ENCODE data around the gene F8.
"Not testable (repeated sequence)": the region's sequence is repeated elsewhere in the genome, so short reads cannot be mapped to it uniquely, and the experiment has no call there.

Gene F8

DNA sequence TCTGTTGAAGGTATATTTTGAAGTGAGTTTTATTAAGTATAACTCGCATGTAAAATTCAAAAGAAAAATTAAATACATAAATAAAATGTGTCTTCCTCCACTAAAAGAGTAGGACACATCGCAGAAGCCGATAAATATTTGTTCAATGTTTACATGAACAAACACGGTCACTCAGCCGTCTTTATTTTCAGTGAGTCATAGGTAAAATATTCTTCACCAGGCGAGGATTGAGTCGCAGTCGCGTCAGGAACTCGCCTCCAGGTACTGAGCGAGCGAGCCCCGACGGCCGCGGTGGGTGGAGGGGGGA is 3.9 kb upstream of the F8 start:
- TF ChIP-seq, protein P1, sequence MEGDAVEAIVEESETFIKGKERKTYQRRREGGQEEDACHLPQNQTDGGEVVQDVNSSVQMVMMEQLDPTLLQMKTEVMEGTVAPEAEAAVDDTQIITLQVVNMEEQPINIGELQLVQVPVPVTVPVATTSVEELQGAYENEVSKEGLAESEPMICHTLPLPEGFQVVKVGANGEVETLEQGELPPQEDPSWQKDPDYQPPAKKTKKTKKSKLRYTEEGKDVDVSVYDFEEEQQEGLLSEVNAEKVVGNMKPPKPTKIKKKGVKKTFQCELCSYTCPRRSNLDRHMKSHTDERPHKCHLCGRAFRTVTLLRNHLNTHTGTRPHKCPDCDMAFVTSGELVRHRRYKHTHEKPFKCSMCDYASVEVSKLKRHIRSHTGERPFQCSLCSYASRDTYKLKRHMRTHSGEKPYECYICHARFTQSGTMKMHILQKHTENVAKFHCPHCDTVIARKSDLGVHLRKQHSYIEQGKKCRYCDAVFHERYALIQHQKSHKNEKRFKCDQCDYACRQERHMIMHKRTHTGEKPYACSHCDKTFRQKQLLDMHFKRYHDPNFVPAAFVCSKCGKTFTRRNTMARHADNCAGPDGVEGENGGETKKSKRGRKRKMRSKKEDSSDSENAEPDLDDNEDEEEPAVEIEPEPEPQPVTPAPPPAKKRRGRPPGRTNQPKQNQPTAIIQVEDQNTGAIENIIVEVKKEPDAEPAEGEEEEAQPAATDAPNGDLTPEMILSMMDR (IDR thresholded peaks at IDR 0.05; ENCODE audit: low read depth, low read length, missing control alignments) = no peak
- peak overlapping the region; percentile 47 for H3K4me3 ChIP-seq (ENCODE audit: low read depth, low read length)
- no peak for DNase-seq (ENCODE audit: low read depth)

DNA sequence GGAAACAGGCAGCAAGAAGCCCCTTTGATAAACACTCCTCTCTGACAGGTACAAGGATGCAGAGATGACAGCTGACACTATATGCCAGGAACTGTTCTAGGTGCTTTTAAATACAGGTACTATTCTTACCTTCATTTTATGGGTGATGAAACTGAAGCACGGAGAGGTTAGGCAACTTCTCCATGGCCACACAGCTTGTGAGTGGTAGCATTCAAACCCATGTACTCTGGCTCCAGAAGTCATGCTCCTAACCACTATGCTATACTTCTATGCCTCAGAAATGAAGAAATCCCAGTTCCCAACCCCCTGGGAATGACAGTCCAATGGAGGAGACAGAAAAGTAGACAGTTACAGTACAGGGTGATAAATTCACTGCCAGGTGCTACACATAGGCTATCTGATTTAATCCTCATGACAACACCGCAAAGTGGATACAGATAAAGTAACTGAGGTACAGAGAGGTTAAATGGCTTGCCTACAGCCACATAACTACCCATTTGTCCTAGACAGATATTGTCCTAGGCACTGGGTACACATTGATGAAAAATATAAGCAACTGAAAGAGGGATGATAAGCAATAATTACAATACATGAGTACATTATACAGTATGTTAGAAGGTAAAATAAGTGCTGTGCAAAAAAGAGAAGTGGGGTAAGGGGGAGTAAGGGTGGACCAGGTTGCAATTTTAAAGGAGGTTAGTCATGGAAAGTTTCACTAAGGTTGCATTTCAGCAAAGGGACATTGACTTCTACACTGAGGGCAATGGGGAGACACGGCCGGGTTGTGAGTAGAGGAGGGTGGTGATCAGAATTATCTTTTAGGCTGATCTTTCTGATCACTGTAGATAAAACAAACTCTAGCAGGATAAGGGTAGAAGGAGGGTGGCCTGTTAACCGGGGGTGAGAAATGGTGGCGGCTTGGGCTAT is 1.6 kb upstream of the F8 start:
- TF ChIP-seq, protein P1 (IDR thresholded peaks at IDR 0.05; ENCODE audit: low read depth, low read length, missing control alignments) = no peak
- no peak for DNase-seq (ENCODE audit: low read depth)
- no peak overlapping the region for H3K4me3 ChIP-seq (ENCODE audit: low read depth, low read length)

DNA sequence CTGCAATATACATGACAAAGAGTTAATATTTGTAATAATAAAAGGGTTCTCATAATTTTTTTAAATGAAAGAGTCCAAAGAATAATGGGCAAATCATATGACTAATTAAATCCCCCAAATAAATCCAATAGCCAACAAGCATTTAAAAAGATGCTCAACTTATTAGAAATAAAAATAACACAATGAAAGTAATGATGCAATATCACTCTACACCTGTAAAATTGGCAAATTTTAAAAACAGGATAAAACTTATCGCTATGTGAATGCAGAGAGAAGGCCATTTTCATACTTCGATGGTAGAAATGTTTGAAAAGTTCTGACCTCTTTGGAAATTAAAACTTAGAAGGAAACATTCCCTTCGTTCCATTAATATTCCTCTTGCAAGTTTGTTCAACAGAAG is 1.9 kb downstream of the F8 start:
- TF ChIP-seq, protein P1 (IDR thresholded peaks at IDR 0.05; ENCODE audit: low read depth, low read length, missing control alignments) = no peak
- no peak for DNase-seq (ENCODE audit: low read depth)
- no peak overlapping the region for H3K4me3 ChIP-seq (ENCODE audit: low read depth, low read length)

DNA sequence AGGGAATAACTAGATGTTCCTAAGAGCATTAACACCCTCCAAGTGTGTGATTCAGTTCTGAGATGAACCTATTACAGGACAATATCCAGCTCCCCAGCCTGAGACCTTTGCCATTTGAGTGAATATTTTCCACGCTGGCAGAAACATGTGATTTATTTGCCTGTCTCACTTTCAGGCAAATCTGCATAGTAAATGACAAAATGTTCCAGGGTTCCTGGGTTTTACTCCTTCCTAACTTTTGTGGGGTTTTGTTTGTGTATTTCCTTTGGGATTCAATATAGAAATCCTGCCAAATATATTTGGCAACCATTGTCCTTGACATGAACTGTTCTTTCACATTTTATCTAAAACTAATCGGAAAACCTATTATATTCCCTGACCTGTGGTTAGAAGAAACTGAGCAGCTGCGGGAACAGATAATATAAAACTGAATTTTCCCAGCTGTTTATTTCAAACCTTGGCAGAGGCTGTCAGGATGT is 12.5 kb downstream of the F8 start:
- TF ChIP-seq, protein P1 (IDR thresholded peaks at IDR 0.05; ENCODE audit: low read depth, low read length, missing control alignments) = no peak
- no peak overlapping the region for H3K4me3 ChIP-seq (ENCODE audit: low read depth, low read length)
- DNase-seq (ENCODE audit: low read depth) = no peak

DNA sequence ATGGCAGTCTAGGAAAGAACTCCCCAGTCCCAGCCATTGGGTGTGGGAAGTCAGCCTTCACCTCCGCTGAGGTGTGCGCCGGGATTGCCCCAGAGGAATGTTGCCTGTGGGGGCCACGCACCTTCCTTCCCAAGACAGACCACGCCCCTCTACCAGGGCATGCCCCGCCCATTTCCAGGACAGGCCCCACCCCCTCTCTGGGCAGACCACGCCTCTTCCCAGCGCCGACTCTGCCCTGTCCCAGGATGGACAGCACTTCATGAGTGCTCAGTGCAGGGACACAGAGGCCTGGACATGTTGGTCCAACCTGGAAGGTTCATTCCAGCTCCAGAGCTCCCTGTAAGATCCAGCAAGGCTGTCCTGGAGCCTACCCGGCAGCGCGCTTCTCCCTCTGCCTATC is 13.9 kb downstream of the F8 start:
- not testable (repeated sequence) for DNase-seq (ENCODE audit: low read depth); H3K4me3 ChIP-seq (ENCODE audit: low read depth, low read length)

DNA sequence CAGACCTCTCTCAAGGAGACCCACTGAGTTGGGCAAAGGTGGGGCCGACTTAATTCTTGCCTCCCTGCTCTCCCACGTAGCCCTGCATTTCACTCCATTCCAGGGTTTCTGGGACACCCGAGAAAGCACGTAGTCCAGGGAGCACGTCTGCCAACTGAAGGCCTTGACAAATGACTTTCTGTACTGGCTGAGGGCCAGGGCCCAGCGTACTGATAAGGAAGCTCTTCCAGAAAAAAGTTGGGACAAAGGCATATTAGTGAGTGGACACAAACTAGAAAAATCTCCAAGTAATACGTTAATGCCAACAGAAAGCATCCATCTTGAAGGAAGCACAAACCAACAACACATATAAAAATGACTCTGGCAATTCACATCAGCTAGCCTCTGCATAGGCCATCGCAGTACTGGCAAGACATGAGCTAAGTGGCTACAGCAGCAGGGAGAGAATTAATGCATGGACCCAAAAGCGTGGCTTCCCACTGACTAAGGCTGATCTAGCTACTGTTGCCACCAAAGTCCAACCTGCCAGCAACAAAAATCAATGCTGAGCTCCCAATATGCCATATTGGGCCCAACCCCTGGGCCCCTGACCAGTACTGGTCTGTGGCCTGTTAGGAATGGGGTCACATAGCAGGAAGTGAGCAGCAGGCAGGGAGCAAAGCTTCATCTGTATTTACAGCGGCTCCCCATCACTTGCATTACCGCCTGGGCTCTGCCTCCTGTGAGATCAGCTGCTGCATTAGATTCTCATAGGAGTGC is 15.4 kb downstream of the F8 start:
- not testable (repeated sequence) for DNase-seq (ENCODE audit: low read depth); H3K4me3 ChIP-seq (ENCODE audit: low read depth, low read length)

DNA sequence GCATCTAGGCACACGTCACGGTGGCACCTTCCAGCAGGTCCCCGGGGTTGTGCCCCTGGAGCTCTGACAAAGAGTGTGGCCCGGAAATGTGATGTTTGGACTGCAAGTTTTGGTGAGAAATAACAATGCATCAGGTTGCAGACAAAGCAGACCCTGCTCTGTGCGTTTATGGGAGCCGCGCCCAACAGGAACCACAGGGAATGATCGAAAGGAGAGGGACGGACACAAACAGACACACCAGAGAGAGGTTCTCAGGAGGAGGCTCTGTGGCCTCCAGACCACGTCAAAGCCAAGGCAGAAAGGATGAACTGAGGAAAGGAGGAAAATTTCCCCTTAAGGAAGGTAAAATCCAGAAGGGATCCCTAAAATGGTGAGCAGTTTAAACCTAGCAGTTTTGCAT is 16.1 kb downstream of the F8 start:
- H3K4me3 ChIP-seq (ENCODE audit: low read depth, low read length); DNase-seq (ENCODE audit: low read depth): not testable (repeated sequence)

DNA sequence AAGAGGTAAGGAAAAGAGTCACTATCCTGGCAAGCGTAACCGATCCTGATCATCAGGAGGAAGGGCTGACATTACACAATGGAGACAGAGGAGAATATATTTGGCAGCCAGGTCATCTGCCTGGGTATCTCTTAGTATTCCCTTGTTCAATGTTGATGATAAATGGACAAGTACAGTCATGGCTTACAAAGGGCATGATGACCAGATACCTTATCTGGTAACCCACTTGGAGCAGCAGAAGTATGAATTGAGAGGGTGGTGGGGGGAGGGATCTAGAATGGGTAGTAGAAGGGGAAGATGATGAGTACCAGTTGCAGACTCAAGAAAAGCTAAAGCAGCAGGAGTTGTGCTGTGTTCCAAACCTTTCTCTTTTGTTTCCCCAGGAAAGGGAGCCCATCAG is 17.3 kb downstream of the F8 start:
- DNase-seq (ENCODE audit: low read depth) = no peak
- H3K4me3 ChIP-seq (ENCODE audit: low read depth, low read length) = no peak overlapping the region
- TF ChIP-seq, protein P1 (IDR thresholded peaks at IDR 0.05; ENCODE audit: low read depth, low read length, missing control alignments) = no peak
